GM12878 (cell line): ENCODE data around the gene SSH2. TPM values are rescaled to one million over a fixed set of nuclear protein-coding genes. Genes with fewer than 3 reads are reported as not detected.

ENCODE experiments used
- ATAC-seq: fragments of 200-7000 bp; cut with Tn5 transposase; 3 replicates; pipeline ENCODE4 v1.9.1; 2020; ENCODE audit warnings: mild to moderate bottlenecking, moderate library complexity
- BruUV-seq: library from RNA; stranded (reverse); fragments of 400-500 nt; replicated peaks from 2 replicates; lab custom pipeline; 2021; lab: Mats Ljungman, UMichigan
- CTCF ChIA-PET: fragments of 300-600 bp; sonication (Branson Sonifier 250); formaldehyde crosslinking; extraction: SDS; loops from one replicate; lab custom pipeline; 2021; ENCODE audit warnings: inconsistent platforms; lab: Yijun Ruan, JAX
- POLR2A ChIA-PET: fragments of 350-600 bp; formaldehyde crosslinking; extraction: SDS; loops from one replicate; lab custom pipeline; 2021; ENCODE audit warnings: inconsistent platforms; lab: Charles Lee
- RAD21 ChIA-PET: fragments of 300-600 bp; sonication (Branson Sonifier 250); formaldehyde crosslinking; loops from one replicate; lab custom pipeline; 2023; ENCODE audit warnings: antibody characterized with exemption; ENCODE audit not compliant: unreplicated experiment; lab: Charles Lee
- SMC1A ChIA-PET: fragments of 300-600 bp; sonication (Branson Sonifier 250); formaldehyde crosslinking; loops from one replicate; lab custom pipeline; 2023; ENCODE audit not compliant: unreplicated experiment, uncharacterized antibody; lab: Charles Lee
- DNase-seq: peaks from one replicate; pipeline ENCODE4 v3.0.0-alpha.2; 2011; ENCODE audit warnings: low read depth, low spot score
- FAIRE-seq: peaks from 3 replicates; lab custom pipeline; 2011; peaks lifted over from hg19 to GRCh38; lab: Jason Lieb, UNC
- H2AFZ ChIP-seq: 2 replicates; pipeline ENCODE4 v1.6.0; 2011; ENCODE audit warnings: low read depth, low read length, control low read depth; ENCODE audit not compliant: control insufficient read depth
- H3K27ac ChIP-seq: 2 replicates; pipeline ENCODE4 v1.5.1; 2011; ENCODE audit warnings: control low read depth; ENCODE audit not compliant: control insufficient read depth, insufficient read depth
- H3K27me3 ChIP-seq, 2 experiments: replicated peaks in 1 of 2; 2 replicates each; pipeline versions ENCODE4 v1.6.0 to v1.6.1; 2011; ENCODE audit warnings: low read length in 1 of 2; ENCODE audit not compliant: control insufficient read depth in 2 of 2, insufficient read depth in 2 of 2
- H3K36me3 ChIP-seq, 2 experiments: 2 replicates each; pipeline ENCODE4 v1.5.1; 2011; ENCODE audit warnings: low read length in 1 of 2; ENCODE audit not compliant: control insufficient read depth in 2 of 2, insufficient read depth in 2 of 2
- H3K4me1 ChIP-seq: 2 replicates; pipeline ENCODE4 v1.6.1; 2011; ENCODE audit warnings: mild to moderate bottlenecking, low read length, moderate library complexity, mixed read lengths; ENCODE audit not compliant: control insufficient read depth, insufficient read depth
- H3K4me2 ChIP-seq: 2 replicates; pipeline ENCODE4 v1.6.0; 2011; ENCODE audit warnings: control low read depth; ENCODE audit not compliant: control insufficient read depth, insufficient read depth
- H3K4me3 ChIP-seq: fragments of 200-600 bp; sonication (generic); 2 replicates; pipeline ENCODE4 v1.5.1; 2016
- H3K79me2 ChIP-seq: 2 replicates; pipeline ENCODE4 v1.6.0; 2011; ENCODE audit warnings: low read length; ENCODE audit not compliant: control insufficient read depth, insufficient read depth
- H3K9ac ChIP-seq: 2 replicates; pipeline ENCODE4 v1.8.0; 2011; ENCODE audit warnings: low read length, control low read depth, mixed read lengths; ENCODE audit not compliant: control insufficient read depth, insufficient read depth
- H3K9me3 ChIP-seq: replicated peaks from 3 replicates; pipeline ENCODE4 v1.5.1; 2011; ENCODE audit warnings: mild to moderate bottlenecking, low read length; ENCODE audit not compliant: control insufficient read depth, insufficient read depth
- H4K20me1 ChIP-seq: 2 replicates; pipeline ENCODE4 v1.6.0; 2011; ENCODE audit not compliant: control insufficient read depth, insufficient read depth
- BCL11A ChIP-seq: IDR thresholded peaks from 2 replicates; pipeline ENCODE4 v1.6.1; 2011; ENCODE audit warnings: low read depth, low read length
- CHD4 ChIP-seq: fragments of 200-600 bp; sonication (generic); IDR thresholded peaks from 2 replicates; pipeline ENCODE4 v1.6.1; 2016; ENCODE audit warnings: mild to moderate bottlenecking
- CREM ChIP-seq: IDR thresholded peaks from 2 replicates; pipeline ENCODE4 v1.6.1; 2014; ENCODE audit warnings: antibody characterized with exemption, low read depth
- DPF2 ChIP-seq: fragments of 450-650 bp; IDR thresholded peaks from 2 replicates; pipeline ENCODE4 v1.6.1; 2017; ENCODE audit warnings: mild to moderate bottlenecking
- EED ChIP-seq: sonication (generic); IDR thresholded peaks from 2 replicates; pipeline ENCODE4 v1.6.1; 2016; ENCODE audit warnings: antibody characterized with exemption, low read depth
- EGR1 ChIP-seq, 2 experiments: IDR thresholded peaks; 1 replicate in 1 of 2; 2 replicates in 1 of 2; pipeline ENCODE4 v1.6.1; 2011 to 2012; ENCODE audit warnings: low read depth in 2 of 2, low read length in 2 of 2, borderline replicate concordance in 1 of 2, mild to moderate bottlenecking in 1 of 2, moderate library complexity in 1 of 2
- IKZF1 ChIP-seq: fragments of 450-650 bp; conservative IDR thresholded peaks from 2 replicates; pipeline ENCODE4 v1.6.1; 2017; ENCODE audit warnings: antibody characterized with exemption, mild to moderate bottlenecking
- NBN ChIP-seq: fragments of 450-650 bp; IDR thresholded peaks from 2 replicates; pipeline ENCODE4 v1.6.1; 2016
- NR2F1 ChIP-seq: fragments of 450-650 bp; conservative IDR thresholded peaks from 2 replicates; pipeline ENCODE4 v1.6.1; 2017; ENCODE audit warnings: mild to moderate bottlenecking
- PAX5 ChIP-seq: IDR thresholded peaks from 2 replicates; pipeline ENCODE4 v1.6.1; 2011; ENCODE audit warnings: low read depth, low read length, borderline replicate concordance
- POLR2AphosphoS2 ChIP-seq: IDR thresholded peaks from 2 replicates; pipeline ENCODE4 v1.6.1; 2011; ENCODE audit warnings: low read depth, mild to moderate bottlenecking, low read length, improper control_type of control experiment, moderate library complexity
- RAD51 ChIP-seq: fragments of 450-650 bp; IDR thresholded peaks from 2 replicates; pipeline ENCODE4 v1.6.1; 2016; ENCODE audit warnings: moderate library complexity, mild to moderate bottlenecking, inconsistent platforms
- RFX5 ChIP-seq: IDR thresholded peaks from 2 replicates; pipeline ENCODE4 v1.6.1; 2011; ENCODE audit warnings: low read depth, low read length, improper control_type of control experiment
- RUNX3 ChIP-seq: IDR thresholded peaks from 2 replicates; pipeline ENCODE4 v1.6.1; 2012; ENCODE audit warnings: low read length, inconsistent platforms
- SREBF2 ChIP-seq: IDR thresholded peaks from 2 replicates; pipeline ENCODE4 v1.6.1; 2012; ENCODE audit warnings: mild to moderate bottlenecking, low read length
- TCF12 ChIP-seq: IDR thresholded peaks from 2 replicates; pipeline ENCODE4 v1.6.1; 2011; ENCODE audit warnings: low read depth, mild to moderate bottlenecking, low read length
- WRNIP1 ChIP-seq: IDR thresholded peaks from 2 replicates; pipeline ENCODE4 v1.6.1; 2011; ENCODE audit warnings: low read depth, low read length, improper control_type of control experiment, borderline replicate concordance
- ZNF207 ChIP-seq: fragments of 450-650 bp; IDR thresholded peaks from 2 replicates; pipeline ENCODE4 v1.6.1; 2014; ENCODE audit warnings: antibody characterized with exemption, mild to moderate bottlenecking, borderline replicate concordance
- ZNF687 ChIP-seq: fragments of 450-650 bp; IDR thresholded peaks from 2 replicates; pipeline ENCODE4 v1.6.1; 2017; ENCODE audit warnings: mild to moderate bottlenecking, moderate library complexity
- WGBS: methylation state at CpG from one replicate; pipeline ENCODE4 v1.1.6; 2016; ENCODE audit warnings: low lambda C conversion rate; ENCODE audit not compliant: insufficient replicate concordance, insufficient coverage; ENCODE audit errors: missing lambda C conversion rate; 5-methylcytosine and 5-hydroxymethylcytosine counted together
- in situ Hi-C: fragments of 300-500 bp; cut with MboI; formaldehyde crosslinking; loops from 9 replicates; pipeline ENCODE4 v1.14.3; 2018; ENCODE audit warnings: mixed read lengths
- intact Hi-C: fragments of 100-400 bp; cut with micrococcal nuclease; formaldehyde crosslinking; loops from one replicate; pipeline ENCODE4 v1.14.2; 2022; ENCODE audit not compliant: unreplicated experiment
- polyA plus RNA-seq, 11 experiments: library from polyadenylated mRNA; depleted of rRNA in 4 of 11; unstranded in 6 of 11; stranded (reverse) in 5 of 11; fragments of >200 nt; fragmentation: Nextera tagmentation in 4 of 11; fragmentation: Illumina TruSeq in 1 of 11; extraction: Ambion mirVana in 4 of 11; extraction: Trizol in 1 of 11; gene quantifications; 1 replicate in 1 of 11; 2 replicates in 10 of 11; pipeline versions ENCODE4 v1.2.1 to v1.2.3, GENCODE V29; 2011 to 2016; ENCODE audit warnings: inconsistent platforms in 2 of 11, missing spikeins in 2 of 11, low read depth in 1 of 11
- total RNA-seq, 4 experiments: library from RNA; depleted of rRNA in 3 of 4; stranded (reverse); fragments of >200 nt in 3 of 4; fragmentation: Illumina TruSeq in 1 of 4; extraction: Trizol in 1 of 4; gene quantifications; 2 replicates each; pipeline versions ENCODE4 v1.2.1 to v1.2.3, GENCODE V29; 2013 to 2021

The SSH2 gene
- total and polyA plus RNA-seq, 10 of the 15 experiments (the other 5 are each of a cell fraction or from before 2014, with no cell fraction given): 9.3 to 65.9 (median 34.0) TPM

DNA sequence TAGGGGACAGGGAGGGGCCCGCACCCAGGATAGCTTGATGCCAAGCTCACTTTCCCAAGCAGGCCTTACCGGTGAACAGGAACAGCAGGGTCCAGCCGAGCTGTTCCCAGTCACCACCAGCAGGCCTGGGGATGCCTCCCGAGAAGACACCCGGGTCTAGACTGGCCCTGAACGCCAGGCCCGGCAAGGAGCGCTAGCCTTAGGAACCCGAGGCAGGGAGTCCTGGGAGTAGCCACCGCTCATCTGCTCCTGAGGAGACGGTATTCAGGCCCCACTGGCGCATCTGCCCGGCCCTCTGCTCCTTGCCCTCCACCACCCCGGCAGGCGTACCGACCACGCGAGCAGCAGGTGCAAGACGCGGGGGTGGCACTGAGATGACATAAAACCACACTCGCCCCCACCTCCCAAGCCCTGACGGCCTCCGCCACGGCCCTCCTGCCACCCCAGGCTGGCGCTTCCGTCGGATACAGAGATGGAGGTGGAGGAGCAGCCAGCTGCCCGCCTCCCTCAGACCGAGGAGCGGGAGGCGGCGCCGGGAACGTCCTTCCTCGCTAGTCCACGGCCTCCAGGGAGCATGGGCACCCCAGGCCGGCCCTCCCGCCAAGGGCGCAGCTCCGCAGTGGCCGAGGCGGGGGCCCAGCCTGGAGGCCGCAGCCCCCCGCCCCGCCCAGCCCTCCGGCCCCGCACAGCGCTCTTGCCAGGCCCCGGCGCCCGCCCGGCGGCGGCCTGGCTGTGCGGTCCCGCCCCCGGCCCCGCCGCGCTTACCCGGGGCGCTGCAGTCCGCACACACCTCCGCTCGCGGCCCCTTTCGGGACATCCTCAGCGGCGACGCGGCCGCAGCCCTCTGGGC lies 341.2 kb downstream of the SSH2 start:
- Histone ChIP-seq H3K79me2 (peaks cover 33% of the 10 kb centered on the region), H3K4me1 (peaks cover 51% of the 10 kb centered on the region), H2AFZ (peak overlapping the region; percentile 52), H3K4me2 (peak overlapping the region; percentile 89), H4K20me1 (no peaks in the 10 kb centered on the region), H3K9ac (peak overlapping the region; percentile 78), H3K27me3 (no peaks in the 10 kb centered on the region; a peak in 1 of 4 replicates), H3K4me3 (peak overlapping the region; percentile 94), H3K27ac (peak overlapping the region; percentile 58), H3K36me3 (no peaks in the 10 kb centered on the region; a peak in 1 of 4 replicates), H3K9me3 (no peaks in the 10 kb centered on the region)
- FAIRE-seq: peak; percentile 35
- BruUV-seq: no TSS peak
- ChIA-PET POLR2A (interaction anchor here (0.9 to 3.1 kb wide), 4 partner anchors 10 to 28 kb away, joined by 3 to 9 read pairs (median 4); no protein-coding TSS in a partner anchor), RAD21 (interaction anchor here (0.8 to 2.0 kb wide), 6 partner anchors 18 to 343 kb away, joined by 3 to 11 read pairs (median 4); no protein-coding TSS in a partner anchor), SMC1A (interaction anchor here (1.1 to 2.9 kb wide), 3 partner anchors 20 to 29 kb away, joined by 3 to 15 read pairs (median 7); no protein-coding TSS in a partner anchor), CTCF (interaction anchor here (1.1 to 6.7 kb wide), 8 partner anchors 8 to 342 kb away, joined by 3 to 82 read pairs (median 6); no protein-coding TSS in a partner anchor)
- intact Hi-C loops (no loop called here), in situ Hi-C loops (no loop called here)
- DNase-seq: no peak
- peak; percentile 3 for ATAC-seq
- under 1% methylated on average over 59 of the region's 72 CpGs for WGBS
- TF ChIP-seq NR2F1: 0 out of 2 replicates have a peak, but pooled peaks have one; percentile 16
- peak; percentile 44; the same call in 1 of the 2 replicates for TF ChIP-seq DPF2
- no peak for TF ChIP-seq ZNF687
- TF ChIP-seq NBN: 0 out of 2 replicates have a peak, but pooled peaks have one; percentile 22
- TF ChIP-seq WRNIP1: no peak
- TF ChIP-seq CHD4: no peak
- no peak for TF ChIP-seq PAX5
- TF ChIP-seq POLR2AphosphoS2: no peak
- TF ChIP-seq TCF12: peak; percentile 6; the same call in 1 of the 2 replicates
- TF ChIP-seq RUNX3: peak; percentile 43; the same call in 1 of the 2 replicates
- 0 out of 2 replicates have a peak, but pooled peaks have one; percentile 17 for TF ChIP-seq EED
- TF ChIP-seq CREM: no peak
- TF ChIP-seq RFX5: no peak
- peak in 1 of 2 experiments; percentile 81; a peak in 2 of 3 replicates for TF ChIP-seq EGR1 (IDR thresholded peaks at IDR 0.05; ENCODE audit: borderline replicate concordance in 1 of 2, low read depth in 2 of 2, low read length in 2 of 2)
- peak; percentile 42 for TF ChIP-seq IKZF1
- 0 out of 2 replicates have a peak, but pooled peaks have one; percentile 40 for TF ChIP-seq ZNF207
- TF ChIP-seq BCL11A: 0 out of 2 replicates have a peak, but pooled peaks have one; percentile 5
- no peak for TF ChIP-seq SREBF2
- no peak for TF ChIP-seq RAD51
